ENCODE measurements around the gene FYTTD1.
A peak's percentile ranks its signal among the peaks of the same experiment; 100 is the strongest.
"Not testable (repeated sequence)": the region's sequence is repeated elsewhere in the genome, so short reads cannot be mapped to it uniquely, and the experiment has no call there.

FYTTD1 gene, protein sequence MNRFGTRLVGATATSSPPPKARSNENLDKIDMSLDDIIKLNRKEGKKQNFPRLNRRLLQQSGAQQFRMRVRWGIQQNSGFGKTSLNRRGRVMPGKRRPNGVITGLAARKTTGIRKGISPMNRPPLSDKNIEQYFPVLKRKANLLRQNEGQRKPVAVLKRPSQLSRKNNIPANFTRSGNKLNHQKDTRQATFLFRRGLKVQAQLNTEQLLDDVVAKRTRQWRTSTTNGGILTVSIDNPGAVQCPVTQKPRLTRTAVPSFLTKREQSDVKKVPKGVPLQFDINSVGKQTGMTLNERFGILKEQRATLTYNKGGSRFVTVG

DNA sequence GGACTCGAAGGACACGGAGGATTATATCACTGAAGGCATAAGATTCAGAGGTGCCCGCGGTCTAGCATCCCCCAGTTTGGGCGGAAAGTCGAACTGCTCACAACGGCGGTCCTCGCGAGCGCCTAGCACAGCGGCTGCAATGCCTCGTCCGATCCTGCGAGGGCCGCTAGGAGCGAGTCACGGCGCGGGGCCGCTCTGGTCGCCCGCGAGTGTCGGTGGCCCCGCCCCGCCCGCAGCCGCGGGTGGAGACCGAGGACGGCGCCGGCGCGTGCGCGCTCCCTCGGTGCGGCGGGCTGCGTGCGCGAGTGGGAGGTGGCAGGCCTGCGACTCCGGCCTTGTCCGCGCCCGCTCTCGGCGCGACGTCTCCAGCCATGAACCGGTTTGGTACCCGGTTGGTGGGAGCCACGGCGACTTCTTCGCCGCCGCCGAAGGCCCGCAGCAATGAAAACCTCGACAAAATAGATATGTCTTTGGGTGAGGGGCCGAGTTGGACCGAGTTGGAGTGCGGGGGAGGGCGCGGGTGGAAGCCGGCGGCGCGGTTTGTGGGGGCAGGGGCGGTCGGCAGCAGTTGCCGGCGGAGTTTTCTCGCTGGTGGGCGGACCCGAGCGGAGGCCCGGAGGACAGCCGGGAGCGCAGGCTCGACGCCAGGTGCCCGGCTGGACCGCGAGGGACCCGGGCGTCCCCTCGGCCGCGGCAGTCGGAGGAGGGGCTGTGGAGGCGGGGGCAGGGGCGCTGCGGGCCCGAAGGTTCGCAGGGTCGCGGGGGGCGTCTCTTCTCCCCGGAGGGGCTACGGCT lies at the start of gene FYTTD1:
FYTTD1 (plus strand) TSS at position 283 of the 795 bp plus-strand sequence; CDS start at position 372, 89 bp downstream.
- DNase-seq (ENCODE audit: low read depth in 2 of 3, low spot score in 1 of 3): peak; percentile 59 to 85 (median 59)

DNA sequence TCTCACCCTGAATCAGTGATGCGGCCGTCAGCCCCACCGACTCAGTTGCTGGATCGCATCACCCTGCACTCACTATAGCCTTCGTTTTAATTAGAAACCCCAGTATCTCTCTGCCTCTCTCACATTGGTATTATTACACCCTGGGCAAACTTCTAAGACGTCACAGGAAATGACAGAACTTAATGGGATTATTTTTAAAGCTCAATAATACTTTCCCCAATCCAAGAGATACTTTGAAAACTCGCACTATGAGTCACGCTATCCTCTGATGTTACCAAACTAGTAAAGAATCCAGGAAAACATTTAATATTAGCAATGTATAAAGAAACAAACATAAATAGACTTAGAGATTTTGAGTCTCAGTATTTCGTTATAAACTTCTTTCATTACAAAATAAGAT lies 49.6 kb upstream of the FYTTD1 start:
- DNase-seq (ENCODE audit: low read depth in 2 of 3, low spot score in 1 of 3): no peak

DNA sequence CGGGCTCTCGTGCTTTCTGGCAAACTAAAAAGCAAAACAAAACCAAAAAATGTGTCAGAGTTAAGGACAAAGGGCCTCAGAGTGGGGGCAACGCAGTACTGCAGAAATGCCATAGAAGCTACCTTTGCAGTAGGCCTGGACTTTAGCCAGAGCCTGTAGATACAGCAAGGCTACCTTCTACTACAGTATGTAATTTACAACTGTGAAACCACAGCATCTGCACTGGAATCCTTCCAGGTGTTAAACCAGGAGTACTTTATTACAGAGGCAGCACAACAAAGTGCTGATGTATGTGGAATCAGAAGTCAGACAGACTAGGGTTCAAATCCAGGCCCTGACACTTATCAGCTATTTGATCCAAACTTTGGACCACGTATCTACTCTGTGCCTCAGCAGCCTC lies 47.8 kb upstream of the FYTTD1 start:
- DNase-seq (ENCODE audit: low read depth in 2 of 3, low spot score in 1 of 3): no peak

DNA sequence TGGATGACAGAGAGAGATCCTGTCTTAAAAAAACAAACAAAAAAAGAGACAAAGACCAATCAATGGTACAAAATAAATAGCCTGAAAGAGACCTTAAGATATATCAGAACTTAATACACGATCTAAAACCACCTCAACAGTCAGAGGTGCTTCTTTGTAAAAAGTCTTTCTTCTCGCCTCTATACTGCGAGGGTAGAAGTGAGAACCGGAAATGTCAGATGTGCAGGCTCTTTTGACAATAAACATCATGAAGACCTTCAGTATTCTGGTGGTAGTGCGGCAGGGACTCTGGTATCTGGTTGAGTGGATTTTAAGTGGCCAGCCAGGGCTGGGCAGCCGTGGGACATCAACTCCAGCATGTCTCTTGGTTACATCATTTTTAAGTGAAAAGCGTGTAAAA lies 43.0 kb upstream of the FYTTD1 start:
- DNase-seq (ENCODE audit: low read depth in 2 of 3, low spot score in 1 of 3): no peak

DNA sequence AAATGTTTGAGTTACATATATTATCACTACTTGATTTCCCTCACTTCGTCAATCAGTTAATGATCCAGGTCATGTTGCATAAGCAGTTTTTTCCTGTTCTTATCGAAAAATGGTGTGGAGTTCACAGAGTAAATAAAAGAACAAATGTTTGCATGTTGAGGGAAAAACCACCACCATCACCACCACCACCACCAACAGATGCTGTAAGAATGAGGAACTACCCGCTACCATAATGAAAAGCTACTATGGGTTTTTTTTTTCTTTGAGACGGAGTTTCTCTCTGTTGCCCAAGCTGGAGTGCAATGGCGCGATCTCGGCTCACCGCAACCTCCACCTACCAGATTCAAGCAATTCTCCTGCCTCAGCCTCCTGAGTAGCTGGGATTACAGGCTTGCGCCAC lies 40.5 kb upstream of the FYTTD1 start:
- DNase-seq (ENCODE audit: low read depth in 2 of 3, low spot score in 1 of 3): no peak

DNA sequence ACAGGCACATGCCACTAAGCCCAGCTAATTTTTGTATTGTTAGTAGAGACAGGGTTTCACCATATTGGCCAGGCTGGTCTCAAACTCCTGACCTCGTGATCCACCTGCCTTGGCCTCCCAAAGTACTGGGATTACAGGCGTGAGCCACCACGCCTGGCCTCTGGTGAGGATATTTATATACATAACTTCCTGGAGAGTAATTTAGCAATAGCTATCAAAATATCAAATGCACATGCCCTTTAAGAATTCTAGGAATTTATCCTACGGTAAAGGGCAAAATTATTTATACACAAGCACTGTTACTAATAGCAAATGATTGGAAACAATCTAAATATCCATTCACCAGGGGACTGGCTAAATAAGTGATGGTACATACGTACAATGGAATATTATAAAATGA lies 38.7 kb upstream of the FYTTD1 start:
- DNase-seq (ENCODE audit: low read depth in 2 of 3, low spot score in 1 of 3): not testable (repeated sequence)

DNA sequence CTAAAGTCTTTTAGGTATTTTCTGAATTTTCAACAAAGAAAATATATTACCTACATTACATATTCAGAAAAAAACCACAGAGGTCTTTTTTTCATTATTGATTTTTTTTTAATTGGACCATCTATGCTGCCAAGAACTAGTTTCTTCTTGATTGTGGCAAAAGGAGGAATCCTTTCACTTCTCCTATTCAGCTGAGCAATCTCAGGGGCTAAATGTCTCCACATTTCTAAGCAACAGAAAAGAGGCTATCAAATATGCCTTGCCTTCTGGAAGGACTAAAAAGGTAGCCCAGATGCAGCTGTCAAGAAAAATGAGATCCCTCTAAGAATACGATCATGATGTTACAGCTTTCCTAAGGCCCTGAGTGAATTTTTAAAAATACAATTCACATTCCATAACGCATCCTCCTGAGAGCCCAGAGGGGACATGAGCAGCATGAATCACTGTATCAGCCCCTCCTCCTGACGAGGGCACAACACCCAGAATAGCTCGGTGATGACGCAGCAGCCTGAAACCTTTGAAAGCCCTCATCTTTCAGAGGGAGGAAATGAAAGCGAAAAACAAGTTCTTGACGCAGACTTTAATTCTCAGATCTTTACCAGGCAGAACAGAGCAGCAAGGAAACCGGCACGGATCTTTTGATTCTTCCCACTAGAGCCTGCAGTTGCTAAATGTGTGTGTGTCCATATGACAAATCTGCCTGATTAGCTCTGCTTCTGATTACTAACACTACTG lies 37.5 kb upstream of the FYTTD1 start:
- DNase-seq (ENCODE audit: low read depth in 2 of 3, low spot score in 1 of 3): peak; percentile 80 to 81 (median 80)

DNA sequence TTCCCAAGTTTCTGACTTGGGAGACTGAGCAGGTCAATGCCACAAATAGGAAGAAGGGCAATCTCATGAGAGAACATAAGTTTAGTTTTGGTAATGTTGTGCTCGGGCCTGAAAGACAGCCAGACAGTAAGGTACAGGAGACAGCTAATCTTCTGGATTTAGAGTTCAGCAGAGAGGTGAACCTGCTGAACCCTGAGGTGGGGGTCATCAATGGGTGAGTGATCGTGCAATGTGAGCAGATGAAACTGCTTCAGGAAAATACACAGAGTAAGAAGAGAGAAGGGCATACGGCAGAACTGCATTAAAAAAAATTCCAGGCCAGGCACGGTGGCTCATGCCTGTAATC lies 36.2 kb upstream of the FYTTD1 start:
- no peak for DNase-seq (ENCODE audit: low read depth in 2 of 3, low spot score in 1 of 3)

DNA sequence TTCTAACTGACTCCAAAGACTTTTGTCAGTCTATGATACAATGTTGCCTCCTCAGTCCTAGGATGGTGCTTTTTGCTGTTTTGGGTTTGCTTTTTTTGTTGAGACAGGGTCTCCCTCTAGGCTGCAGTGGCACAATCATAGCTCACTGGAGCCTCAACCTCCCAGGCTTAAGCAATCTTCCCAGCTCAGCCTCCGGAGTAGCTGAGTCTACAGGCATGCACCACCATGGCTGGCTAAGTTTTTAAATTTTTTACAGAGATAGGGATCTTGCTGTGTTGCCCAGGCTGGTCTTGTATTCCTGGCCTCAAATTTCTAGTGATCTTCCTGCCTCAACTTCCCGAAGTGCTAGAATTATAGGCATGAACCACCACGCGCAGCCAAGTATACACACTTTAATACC lies 35.4 kb upstream of the FYTTD1 start:
- DNase-seq (ENCODE audit: low read depth in 2 of 3, low spot score in 1 of 3): no peak

DNA sequence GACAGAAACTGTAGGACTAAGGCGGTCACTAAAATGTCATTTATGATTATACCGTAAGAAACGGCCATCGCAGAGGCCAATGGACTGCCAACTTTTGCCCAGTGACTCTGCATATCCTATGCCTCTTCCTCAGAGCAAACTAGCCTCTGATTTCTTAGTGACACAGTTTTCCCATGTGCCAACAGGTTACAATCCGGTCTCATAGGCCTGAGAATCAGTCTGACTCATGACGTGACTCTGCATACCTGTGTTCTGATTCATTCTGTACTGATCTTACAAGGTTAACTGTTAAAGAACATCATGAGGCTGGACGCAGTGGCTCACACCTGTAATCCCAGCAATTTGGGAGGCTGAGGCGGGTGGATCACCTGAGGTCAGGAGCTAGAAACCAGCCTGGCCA lies 30.8 kb upstream of the FYTTD1 start:
- DNase-seq (ENCODE audit: low read depth in 2 of 3, low spot score in 1 of 3): no peak

DNA sequence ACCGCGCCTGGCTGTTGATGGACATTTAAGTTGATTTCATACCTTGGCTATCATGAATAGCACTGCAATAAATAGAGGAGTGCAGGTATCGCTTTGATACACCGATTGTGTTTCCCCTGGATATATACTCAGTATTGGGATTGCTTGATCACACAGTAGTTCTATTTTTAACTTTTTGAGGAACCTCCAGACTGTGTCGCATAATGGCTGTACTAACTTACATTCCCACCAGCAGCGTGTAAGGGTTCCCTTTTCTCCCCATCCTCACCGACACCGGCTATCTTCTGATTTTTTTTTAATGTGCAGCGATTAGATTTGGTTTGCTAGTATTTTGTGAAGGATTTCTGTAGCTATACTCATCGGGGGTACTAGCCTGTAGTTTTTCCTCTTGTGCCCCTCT lies 29.0 kb upstream of the FYTTD1 start:
- no peak for DNase-seq (ENCODE audit: low read depth in 2 of 3, low spot score in 1 of 3)

DNA sequence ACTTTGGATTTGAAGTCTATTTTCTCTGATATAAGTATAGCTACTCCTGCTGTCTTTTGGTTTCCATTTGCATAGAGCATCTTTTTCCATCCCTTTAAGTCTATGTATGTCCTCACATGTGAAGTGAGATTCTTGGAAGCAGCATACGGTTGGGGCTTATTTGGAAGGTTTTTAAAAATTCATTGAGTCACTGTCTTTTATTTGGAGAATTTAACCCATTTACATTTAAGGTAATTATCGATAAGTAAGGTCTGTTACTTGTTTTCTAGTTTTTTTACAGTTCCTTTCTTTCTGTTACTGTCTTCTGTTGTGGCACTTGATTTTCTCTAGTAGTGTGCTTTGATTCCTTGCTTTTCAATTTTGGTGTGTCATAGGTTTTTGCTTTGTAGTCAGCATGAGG lies 26.9 kb upstream of the FYTTD1 start:
- DNase-seq (ENCODE audit: low read depth in 2 of 3, low spot score in 1 of 3): no peak

DNA sequence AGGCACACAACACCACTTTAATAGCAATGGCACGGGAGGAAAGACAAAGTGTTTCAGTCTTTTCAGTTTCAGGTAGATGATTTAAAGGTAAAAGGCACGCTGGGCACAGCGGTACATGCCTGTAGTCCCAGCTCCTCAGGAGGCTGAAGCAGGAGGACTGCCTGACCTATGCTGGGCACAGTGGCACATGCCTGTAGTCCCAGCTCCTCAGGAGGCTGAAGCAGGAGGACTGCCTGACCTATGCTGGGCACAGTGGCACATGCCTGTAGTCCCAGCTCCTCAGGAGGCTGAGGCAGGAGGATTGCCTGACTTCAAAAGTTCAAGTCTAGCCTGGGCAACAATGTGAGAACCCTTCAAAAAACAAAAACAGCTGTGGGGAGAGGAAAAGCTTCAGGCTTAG lies 21.8 kb upstream of the FYTTD1 start:
- not testable (repeated sequence) for DNase-seq (ENCODE audit: low read depth in 2 of 3, low spot score in 1 of 3)

DNA sequence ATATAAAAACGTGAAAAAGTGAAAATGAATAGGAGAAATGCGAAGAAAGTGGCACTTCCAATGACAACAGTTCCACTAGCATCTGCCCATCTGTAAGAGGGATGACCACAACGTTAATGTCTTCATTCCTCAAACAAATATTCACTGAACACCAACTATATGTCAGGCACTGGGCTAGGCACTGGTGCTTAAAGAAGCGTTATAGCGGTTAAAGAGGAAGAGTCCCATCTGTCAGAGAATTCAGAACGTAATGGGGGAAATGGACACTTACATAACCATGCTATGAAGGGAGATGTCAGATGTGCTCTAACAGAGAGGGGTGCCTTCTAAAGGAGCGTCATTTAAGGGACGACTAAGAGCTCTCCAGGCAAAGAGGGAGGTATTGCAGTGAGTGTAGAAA lies 21.2 kb upstream of the FYTTD1 start:
- DNase-seq (ENCODE audit: low read depth in 2 of 3, low spot score in 1 of 3): no peak

DNA sequence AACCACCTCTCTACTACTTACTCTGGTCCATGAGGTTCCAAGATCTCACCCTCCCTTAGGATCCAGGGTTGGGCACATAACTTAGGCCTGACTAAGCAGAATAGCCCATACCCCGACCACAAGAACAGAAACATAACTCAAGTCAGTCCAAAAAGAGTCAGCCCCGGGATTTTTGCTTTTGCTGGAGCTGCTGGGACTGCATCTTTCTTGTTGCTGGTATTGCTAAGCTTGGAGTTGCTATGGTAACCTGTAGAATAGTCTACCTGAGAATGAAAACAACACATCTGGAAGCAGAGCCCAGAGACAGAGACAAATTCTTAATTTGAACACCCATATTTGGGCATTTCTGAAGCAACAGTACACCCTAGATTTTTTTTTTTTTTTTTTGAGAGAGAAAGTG lies 19.5 kb upstream of the FYTTD1 start:
- no peak for DNase-seq (ENCODE audit: low read depth in 2 of 3, low spot score in 1 of 3)

DNA sequence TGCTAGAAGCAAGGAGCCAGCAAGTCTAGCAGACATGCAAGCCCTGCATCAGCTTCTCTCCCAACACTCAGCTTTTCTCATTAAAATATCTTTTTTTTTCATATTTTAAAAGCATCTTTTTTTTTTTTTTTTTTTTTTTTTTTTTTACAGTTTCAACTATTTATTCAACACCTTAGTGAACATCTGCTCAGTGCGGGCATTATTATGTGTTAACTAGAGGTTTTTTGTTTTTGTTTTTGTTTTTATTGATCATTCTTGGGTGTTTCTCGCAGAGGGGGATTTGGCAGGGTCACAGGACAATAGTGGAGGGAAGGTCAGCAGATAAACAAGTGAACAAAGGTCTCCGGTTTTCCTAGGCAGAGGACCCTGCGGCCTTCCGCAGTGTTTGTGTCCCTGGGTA lies 18.9 kb upstream of the FYTTD1 start:
- not testable (repeated sequence) for DNase-seq (ENCODE audit: low read depth in 2 of 3, low spot score in 1 of 3)

DNA sequence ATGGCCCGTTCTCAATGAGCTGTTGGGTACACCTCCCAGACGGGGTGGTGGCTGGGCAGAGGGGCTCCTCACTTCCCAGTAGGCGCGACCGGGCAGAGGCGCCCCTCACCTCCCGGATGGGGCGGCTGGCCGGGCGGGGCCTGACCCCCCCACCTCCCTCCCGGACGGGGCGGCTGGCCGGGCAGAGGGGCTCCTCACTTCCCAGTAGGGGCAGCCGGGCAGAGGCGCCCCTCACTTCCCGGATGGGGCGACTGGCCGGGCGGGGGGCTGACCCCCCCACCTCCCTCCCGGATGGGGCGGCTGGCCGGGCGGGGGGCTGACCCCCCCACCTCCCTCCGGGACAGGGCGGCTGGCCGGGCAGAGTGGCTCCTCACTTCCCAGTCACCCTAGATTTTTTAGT lies 18.2 kb upstream of the FYTTD1 start:
- DNase-seq (ENCODE audit: low read depth in 2 of 3, low spot score in 1 of 3): not testable (repeated sequence)

DNA sequence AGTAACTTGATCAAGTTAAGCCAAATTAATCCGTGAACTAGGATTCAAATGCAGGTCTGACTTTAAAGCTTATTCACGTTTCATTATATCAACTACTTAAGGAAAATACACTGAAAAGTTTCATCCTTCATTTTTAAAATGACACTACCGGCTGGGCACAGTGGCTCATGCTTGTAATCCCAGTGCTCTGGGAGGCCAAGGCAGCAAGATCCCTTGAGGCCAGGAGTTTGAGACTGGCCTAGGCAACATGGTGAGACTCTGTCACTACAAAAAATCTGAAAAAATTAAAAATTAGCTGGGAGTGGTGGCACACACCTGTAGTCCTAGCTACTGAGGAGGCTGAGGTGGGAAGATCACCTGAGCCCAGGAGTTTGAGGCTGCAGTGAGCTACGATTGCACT lies 16.6 kb upstream of the FYTTD1 start:
- no peak for DNase-seq (ENCODE audit: low read depth in 2 of 3, low spot score in 1 of 3)

DNA sequence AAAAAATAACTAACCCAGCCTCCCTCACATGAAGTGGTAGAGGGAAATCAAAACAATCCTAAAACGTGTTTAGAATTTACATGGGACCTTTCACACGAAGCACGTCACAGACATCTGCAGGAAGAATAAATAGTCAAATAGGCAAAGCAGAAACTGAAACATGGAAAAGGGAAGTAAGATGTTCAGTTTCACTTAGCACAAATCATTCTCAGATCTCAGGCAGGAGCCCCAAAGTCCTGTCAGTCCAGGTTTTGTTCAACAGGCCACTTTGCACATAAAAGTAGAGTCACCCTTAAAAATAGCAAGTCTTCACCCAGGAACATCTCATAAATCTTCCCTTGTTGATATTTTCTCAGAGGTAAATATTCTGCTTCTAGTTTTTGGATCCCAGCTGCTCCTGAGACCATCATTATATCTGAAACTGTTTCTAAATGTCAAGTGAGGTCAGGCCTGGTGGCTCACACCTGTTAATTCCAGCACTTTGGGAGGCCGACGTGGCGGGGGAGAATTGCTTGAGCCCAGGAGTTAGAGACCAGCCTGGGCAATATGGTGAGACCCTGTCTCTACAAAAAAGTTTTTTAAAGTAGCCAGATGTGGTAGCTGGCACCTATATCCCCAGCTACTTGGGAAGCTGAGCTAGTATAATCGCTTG lies 14.9 kb upstream of the FYTTD1 start:
- no peak for DNase-seq (ENCODE audit: low read depth in 2 of 3, low spot score in 1 of 3)

DNA sequence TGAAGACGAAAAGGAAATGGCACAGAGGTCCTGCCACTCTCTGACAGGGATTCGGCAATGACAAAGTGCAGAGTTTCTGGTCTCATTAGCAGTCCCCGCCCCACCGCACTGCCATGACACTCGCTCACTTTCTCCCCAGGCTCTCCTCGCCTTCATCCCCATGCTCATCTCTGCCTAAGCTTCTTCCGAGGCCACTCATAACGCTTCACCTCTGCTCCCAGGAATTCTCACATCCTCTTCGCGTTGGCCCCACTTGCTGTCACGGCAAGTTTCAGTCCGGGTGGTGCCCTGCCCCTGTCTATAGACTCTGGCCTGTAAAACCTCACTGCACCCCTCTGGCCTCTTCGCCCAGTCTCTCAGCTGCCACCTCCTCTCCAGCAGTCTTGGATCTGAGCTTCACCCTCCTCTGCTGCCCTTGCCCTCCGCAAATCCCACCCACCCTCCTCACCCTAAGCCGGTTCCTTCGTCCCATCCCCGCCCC lies 13.6 kb upstream of the FYTTD1 start:
- peak; percentile 25 to 63 (median 36) for DNase-seq (ENCODE audit: low read depth in 2 of 3, low spot score in 1 of 3)

Measured in stimulated activated CD4-positive, alpha-beta T cell treated with anti-CD3 and anti-CD28 coated beads, Interleukin-12 subunit alpha, Interleukin-12 subunit beta, amount 100 ng/mL, for 48 hours (primary cell).